Measurements from ENCODE around the gene CSF3R. TPM values are rescaled to one million over a fixed set of nuclear protein-coding genes. Genes with fewer than 3 reads are reported as not detected.

CSF3R gene
- total RNA-seq, 2 donors from 2014 or later: 0.90 TPM; not detected in 1

DNA sequence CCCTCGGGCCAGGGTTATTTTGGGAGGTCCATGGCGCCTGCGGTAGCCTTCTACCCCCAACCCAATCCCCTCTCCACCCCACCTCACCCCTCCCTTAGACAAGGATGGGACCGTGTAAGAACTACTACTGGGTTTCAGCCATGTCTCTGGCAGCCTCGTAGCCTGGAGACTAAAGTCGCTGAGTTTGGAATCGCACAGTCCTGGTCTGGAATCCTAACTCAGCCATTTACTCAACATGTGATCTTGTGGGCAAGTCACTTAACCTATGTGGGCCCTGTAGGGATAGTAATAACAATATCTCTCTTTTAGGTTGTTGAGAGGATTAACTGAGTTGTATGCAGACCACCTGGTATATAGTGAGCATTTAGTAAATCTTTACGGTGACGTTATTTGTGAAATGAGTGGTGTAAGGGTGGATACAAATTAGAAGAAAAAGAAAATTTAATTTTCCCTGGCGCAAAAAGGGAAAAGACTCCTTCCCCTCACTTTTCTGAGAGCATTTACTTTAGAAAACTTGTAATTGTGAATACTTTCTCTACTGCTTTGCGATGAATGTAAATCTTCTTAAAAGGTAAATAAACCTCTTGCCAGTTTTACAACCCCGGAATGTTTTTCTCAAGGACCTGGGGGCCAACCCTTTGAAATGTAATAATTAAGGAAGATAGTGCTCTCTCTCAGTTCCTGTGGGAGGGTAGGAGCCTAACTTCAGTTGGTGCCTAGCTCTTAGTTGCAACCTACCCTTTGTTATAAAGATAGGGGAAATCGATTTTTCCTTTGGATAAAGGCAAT is 17.9 kb downstream of the CSF3R start:
- Mint-ChIP-seq H3K27ac (peak overlapping the region; percentile 95), H3K4me1 (peaks cover 8% of the 10 kb centered on the region), H3K27me3 (no peaks in the 10 kb centered on the region), H3K4me3 (peak overlapping the region; percentile 99), H3K36me3 (ENCODE audit: low read depth) (peaks cover 32% of the 10 kb centered on the region), H3K9me3 (no peaks in the 10 kb centered on the region)
- peak; percentile 67 for ATAC-seq (replicated peaks)

DNA sequence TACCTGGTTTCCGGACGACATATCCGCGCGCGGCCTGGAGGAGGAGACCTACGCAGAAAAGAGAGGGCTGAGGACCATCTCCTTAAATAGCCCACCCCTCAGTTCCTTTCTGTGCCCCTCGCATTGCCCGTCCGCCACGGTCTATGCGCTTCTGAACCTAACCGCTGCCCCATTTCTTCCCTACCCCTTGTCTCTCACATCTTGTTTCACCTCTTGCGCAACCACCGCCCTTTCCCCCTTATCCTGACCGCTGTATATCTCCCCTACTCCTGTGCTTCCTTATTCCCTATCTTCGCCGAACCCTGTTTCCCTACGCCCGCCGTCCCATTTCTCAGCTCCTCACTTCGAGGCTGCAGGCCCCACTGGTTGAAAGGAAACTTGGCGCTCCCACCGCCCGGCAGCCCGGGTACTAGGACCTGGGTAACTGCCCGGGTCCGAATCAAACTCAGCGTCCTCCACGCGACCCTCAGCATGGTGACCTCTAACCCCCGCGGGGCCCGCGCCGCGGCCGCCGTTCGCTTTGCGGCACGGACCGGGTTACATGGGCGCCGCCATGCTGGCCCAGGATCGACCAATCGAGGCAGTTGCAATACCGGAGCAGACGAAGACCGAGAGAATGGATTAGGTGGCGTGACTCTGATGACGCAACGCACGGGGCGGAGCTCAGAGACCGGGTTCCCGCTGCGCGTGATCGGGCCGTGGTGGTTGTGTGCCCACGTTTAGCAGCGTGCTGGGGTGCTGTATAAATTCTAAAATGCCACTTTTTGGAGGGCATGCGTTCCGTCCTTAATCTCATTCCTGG is 18.7 kb downstream of the CSF3R start, which contains the start of gene MRPS15:
Gene MRPS15 (minus strand): TSS at position 582 of the 802 bp plus-strand sequence. CDS start 109 bp downstream, at position 473.
- Mint-ChIP-seq H3K9me3 (no peaks in the 10 kb centered on the region), H3K36me3 (ENCODE audit: low read depth) (peaks cover 40% of the 10 kb centered on the region), H3K27me3 (no peaks in the 10 kb centered on the region), H3K27ac (peak within 1 kb of the TSS; percentile 95), H3K4me3 (peak within 1 kb of the TSS; percentile 99), H3K4me1 (peaks cover 14% of the 10 kb centered on the region)
- peak; percentile 96 for ATAC-seq (replicated peaks)

DNA sequence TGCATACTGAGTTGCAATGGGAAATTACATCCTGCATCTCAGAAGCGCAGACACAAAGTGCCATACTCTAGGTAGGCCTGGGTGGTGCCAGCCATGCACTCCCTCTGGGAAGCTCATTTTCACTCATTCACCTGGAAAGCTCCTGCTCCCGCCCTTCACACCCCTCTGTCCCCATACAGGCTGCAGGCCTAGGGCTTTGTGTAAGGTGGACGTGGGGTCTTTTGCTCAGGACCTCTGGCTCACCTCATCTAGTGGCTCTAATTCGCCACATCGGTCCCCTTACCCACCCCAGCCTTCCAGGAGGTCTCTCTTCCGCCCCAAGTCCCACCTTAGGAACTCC is 19.3 kb downstream of the CSF3R start:
- Mint-ChIP-seq H3K9me3 (no peaks in the 10 kb centered on the region), H3K27ac (peak overlapping the region; percentile 95), H3K4me1 (peaks cover 20% of the 10 kb centered on the region), H3K36me3 (ENCODE audit: low read depth) (peaks cover 46% of the 10 kb centered on the region), H3K4me3 (peak overlapping the region; percentile 99), H3K27me3 (no peaks in the 10 kb centered on the region)
- ATAC-seq (replicated peaks): no peak

DNA sequence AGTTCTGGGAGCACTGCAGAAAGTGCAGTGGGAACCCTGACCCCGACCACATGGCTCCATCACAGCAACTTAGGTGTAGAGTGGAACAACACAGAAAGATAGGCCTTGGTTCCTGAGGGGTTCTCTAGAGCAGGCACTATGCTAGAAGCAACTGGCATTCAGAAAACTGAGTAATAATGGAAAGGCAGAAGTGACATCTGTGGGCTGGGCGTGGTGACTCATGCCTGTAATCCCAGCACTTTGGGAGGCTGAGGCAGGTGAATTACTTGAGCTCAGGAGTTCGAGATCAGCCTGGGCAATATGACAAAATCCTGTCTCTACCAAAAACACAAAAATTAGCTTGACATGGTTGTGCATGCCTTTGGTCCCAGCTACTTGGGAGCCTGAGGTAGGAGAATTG is 23.8 kb downstream of the CSF3R start:
- peaks cover 29% of the 10 kb centered on the region for H3K4me1 Mint-ChIP-seq
- peak overlapping the region; percentile 95 for H3K27ac Mint-ChIP-seq
- no peaks in the 10 kb centered on the region for H3K9me3 Mint-ChIP-seq
- H3K36me3 Mint-ChIP-seq (ENCODE audit: low read depth): peaks cover 86% of the 10 kb centered on the region
- H3K27me3 Mint-ChIP-seq: no peaks in the 10 kb centered on the region
- H3K4me3 Mint-ChIP-seq: peak overlapping the region; percentile 86
- ATAC-seq (replicated peaks): peak; percentile 97

GRCh38 chr1:36457691-36458090 is 25.0 kb downstream of the CSF3R start:
- Mint-ChIP-seq H3K4me1 (peaks cover 29% of the 10 kb centered on the region), H3K27me3 (no peaks in the 10 kb centered on the region), H3K27ac (peak overlapping the region; percentile 95), H3K9me3 (no peaks in the 10 kb centered on the region), H3K4me3 (peak overlapping the region; percentile 86), H3K36me3 (ENCODE audit: low read depth) (peaks cover 82% of the 10 kb centered on the region)
- ATAC-seq (replicated peaks): peak; percentile 50

- Mint-ChIP-seq H3K36me3 (ENCODE audit: low read depth) (peaks cover 73% of the 10 kb centered on the region), H3K27me3 (no peaks in the 10 kb centered on the region), H3K4me1 (peaks cover 33% of the 10 kb centered on the region), H3K27ac (no peak overlapping the region), H3K4me3 (no peak overlapping the region), H3K9me3 (no peaks in the 10 kb centered on the region)
- no peak for ATAC-seq (replicated peaks)
These were observed 26.3 kb downstream of the CSF3R start for GRCh38 chr1:36456391-36456928.

DNA sequence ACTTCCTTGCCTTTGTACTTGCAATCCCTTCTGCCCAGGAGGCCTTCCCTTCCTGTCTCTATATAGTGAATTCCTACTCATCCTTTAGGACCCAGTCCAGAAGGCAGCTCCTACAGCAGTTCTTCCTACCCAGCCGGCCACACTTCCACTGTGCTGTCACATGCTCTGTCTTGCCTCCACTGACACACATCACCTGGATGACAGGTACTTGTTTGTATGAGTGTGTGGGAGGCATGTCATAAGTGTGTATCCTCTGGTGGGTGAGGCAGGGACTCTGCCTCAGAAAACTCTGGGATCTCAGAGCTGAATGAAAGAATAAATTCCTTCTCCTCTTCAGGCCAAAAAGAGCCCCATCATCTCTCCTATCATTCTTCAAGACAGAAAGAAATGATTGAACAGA is 27.3 kb downstream of the CSF3R start:
- peaks cover 27% of the 10 kb centered on the region for H3K4me1 Mint-ChIP-seq
- H3K9me3 Mint-ChIP-seq: no peaks in the 10 kb centered on the region
- no peaks in the 10 kb centered on the region for H3K27me3 Mint-ChIP-seq
- H3K4me3 Mint-ChIP-seq: no peak overlapping the region
- no peak overlapping the region for H3K27ac Mint-ChIP-seq
- no peak for ATAC-seq (replicated peaks)
- H3K36me3 Mint-ChIP-seq (ENCODE audit: low read depth): peaks cover 64% of the 10 kb centered on the region

GRCh38 chr1:36453600-36454388 is 28.9 kb downstream of the CSF3R start:
- no peak overlapping the region for H3K27ac Mint-ChIP-seq
- H3K9me3 Mint-ChIP-seq: no peaks in the 10 kb centered on the region
- H3K4me1 Mint-ChIP-seq: peaks cover 18% of the 10 kb centered on the region
- H3K27me3 Mint-ChIP-seq: no peaks in the 10 kb centered on the region
- ATAC-seq (replicated peaks): no peak
- peaks cover 52% of the 10 kb centered on the region for H3K36me3 Mint-ChIP-seq (ENCODE audit: low read depth)
- H3K4me3 Mint-ChIP-seq: no peak overlapping the region

DNA sequence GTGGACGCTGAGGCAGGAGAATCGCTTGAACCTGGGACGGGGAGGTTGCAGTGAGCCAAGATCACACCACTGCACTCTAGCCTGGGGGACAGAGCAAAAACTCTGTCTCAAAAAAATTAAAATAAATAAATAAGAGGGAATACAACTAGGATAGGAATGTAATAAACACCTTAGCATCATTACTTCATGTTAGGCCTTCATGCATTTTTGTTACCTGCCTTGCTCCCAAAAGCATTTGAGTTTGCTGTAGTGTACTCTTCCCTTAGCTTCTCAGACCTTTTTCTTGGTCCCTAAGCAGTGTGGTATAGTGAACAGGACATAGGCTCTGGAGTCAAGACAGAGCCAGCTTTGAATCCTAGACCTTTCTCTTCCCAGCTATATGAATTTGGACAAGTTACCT is 29.7 kb downstream of the CSF3R start:
- Mint-ChIP-seq H3K27ac (no peak overlapping the region), H3K27me3 (no peaks in the 10 kb centered on the region), H3K4me3 (no peak overlapping the region), H3K4me1 (peaks cover 13% of the 10 kb centered on the region), H3K9me3 (no peaks in the 10 kb centered on the region), H3K36me3 (ENCODE audit: low read depth) (peaks cover 45% of the 10 kb centered on the region)
- no peak for ATAC-seq (replicated peaks)

DNA sequence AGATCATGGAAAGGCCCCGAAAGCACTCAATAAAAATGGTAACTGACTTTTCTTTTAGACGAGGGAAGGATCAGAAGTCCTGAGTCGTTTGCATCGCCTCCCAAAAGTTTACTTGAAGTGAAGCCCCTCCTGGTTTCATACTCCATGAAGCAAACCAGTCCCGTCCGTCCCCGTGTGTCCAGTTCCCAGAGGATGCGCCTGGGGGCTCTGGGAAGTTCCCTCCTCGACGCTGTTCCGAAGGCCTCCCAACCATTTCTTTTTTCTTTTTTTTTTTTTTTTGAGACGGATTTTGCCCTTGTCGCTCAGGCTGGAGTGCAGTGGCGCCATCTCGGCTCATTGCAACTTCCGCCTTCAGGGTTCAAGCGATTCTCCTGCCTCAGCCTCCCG is 31.8 kb downstream of the CSF3R start:
- H3K9me3 Mint-ChIP-seq: no peaks in the 10 kb centered on the region
- peak overlapping the region; percentile 90 for H3K27ac Mint-ChIP-seq
- no peak for ATAC-seq (replicated peaks)
- peaks cover 5% of the 10 kb centered on the region for H3K4me1 Mint-ChIP-seq
- peak overlapping the region; percentile 86 for H3K4me3 Mint-ChIP-seq
- no peaks in the 10 kb centered on the region for H3K27me3 Mint-ChIP-seq
- peaks cover 25% of the 10 kb centered on the region for H3K36me3 Mint-ChIP-seq (ENCODE audit: low read depth)

DNA sequence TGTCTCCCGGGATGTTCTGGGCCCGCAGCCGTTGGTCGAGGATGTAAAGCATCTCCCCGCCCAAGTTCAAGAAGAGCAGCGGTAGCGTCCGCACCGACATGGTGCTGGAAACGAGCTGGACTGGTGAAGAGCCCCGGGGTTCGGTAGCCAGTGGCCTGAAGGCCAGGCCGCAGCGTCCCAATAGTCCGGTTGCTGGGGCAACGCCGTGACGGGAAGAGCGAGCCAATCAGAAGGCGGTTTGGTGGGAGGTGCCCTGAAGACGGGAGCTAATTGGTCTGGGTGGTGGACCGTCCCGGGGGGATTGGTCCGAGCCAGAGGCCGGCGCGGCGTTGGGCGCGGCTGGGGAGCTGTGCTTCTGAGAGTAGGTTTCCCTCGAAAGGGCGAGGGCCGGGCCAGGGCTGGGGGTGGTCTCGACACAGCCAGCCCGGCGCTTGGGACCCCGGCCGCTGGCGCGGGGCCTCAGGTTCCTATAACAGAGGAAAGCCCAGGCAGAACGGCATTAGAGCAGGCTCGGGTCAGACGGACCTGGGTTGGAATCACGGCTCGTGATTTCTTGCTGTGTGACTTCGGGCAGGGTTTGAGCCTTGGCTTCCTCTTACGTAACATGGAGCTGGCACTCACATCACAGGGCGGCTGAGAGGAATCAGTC is 32.3 kb downstream of the CSF3R start, which contains the start of gene OSCP1:
Gene OSCP1 (minus strand): TSS at position 182 of the 649 bp plus-strand sequence. CDS start 82 bp downstream, at position 100.
- Mint-ChIP-seq H3K9me3 (no peaks in the 10 kb centered on the region), H3K4me1 (peaks cover 5% of the 10 kb centered on the region), H3K36me3 (ENCODE audit: low read depth) (peaks cover 20% of the 10 kb centered on the region), H3K27me3 (no peaks in the 10 kb centered on the region), H3K4me3 (peak within 1 kb of the TSS; percentile 86), H3K27ac (peak within 1 kb of the TSS; percentile 90)
- peak; percentile 99 for ATAC-seq (replicated peaks)

- no peak for ATAC-seq (replicated peaks)
- Mint-ChIP-seq H3K36me3 (ENCODE audit: low read depth) (peaks cover 5% of the 10 kb centered on the region), H3K4me1 (peaks cover 5% of the 10 kb centered on the region), H3K4me3 (peak overlapping the region; percentile 86), H3K9me3 (no peaks in the 10 kb centered on the region), H3K27me3 (no peaks in the 10 kb centered on the region), H3K27ac (no peak overlapping the region)
These were observed 34.1 kb downstream of the CSF3R start for GRCh38 chr1:36448530-36449056.

- Mint-ChIP-seq H3K36me3 (ENCODE audit: low read depth) (peaks cover 5% of the 10 kb centered on the region), H3K4me3 (no peak overlapping the region), H3K4me1 (peaks cover 5% of the 10 kb centered on the region), H3K9me3 (no peaks in the 10 kb centered on the region), H3K27me3 (no peaks in the 10 kb centered on the region), H3K27ac (no peak overlapping the region)
- ATAC-seq (replicated peaks): no peak
These were observed 35.3 kb downstream of the CSF3R start for GRCh38 chr1:36447450-36447849.

Data from activated T-helper 17 cell treated with anti-CD3 and anti-CD28 coated beads, Interleukin-2, amount 50 U/mL, for 72 hours (primary cell).